Femur (tissue), 1 donor: Measurements from ENCODE around the gene TANGO6.
"Not testable (repeated sequence)": the region's sequence is repeated elsewhere in the genome, so short reads cannot be mapped to it uniquely, and the experiment has no call there.

ENCODE experiments used
- DNase-seq: peaks from one replicate; pipeline ENCODE4 v3.0.0-alpha.2; 2017

The TANGO6 gene

DNA sequence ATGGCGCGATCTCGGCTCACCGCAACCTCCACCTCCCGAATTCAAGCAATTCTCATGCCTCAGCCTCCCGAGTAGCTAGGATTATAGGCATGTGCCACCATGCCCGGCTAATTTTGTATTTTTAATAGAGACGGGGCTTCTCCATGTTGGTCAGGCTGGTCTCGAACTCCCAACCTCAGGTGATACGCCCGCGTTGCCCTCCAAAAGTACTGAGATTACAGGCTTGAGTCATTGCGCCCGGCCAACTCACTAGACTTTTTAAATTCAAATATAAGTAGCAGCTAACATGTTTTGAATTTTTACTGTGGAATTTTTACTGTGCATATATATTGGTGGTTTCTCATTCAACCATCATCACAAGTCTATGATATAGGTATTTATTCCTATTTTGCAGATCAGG is 281.6 kb downstream of the TANGO6 start:
- DNase-seq: not testable (repeated sequence)

DNA sequence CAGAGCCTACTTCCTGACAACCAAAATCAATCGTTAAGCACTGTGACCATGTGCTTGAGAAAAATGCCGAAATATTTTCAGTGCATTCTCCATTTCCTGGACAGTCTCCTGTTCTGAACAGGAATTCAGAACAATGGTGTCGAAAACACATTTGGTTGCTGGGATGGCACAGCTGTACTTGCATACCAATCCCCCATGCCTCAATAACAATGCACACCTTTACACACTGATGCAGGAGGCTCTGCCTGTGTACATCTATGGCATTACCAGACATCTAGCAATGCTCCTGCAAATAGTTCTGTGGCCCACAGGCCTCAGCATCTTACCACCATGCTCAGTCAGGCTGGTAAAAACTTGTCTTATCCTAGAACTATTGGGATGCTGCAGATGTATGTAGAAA is 282.9 kb downstream of the TANGO6 start:
- DNase-seq: no peak

DNA sequence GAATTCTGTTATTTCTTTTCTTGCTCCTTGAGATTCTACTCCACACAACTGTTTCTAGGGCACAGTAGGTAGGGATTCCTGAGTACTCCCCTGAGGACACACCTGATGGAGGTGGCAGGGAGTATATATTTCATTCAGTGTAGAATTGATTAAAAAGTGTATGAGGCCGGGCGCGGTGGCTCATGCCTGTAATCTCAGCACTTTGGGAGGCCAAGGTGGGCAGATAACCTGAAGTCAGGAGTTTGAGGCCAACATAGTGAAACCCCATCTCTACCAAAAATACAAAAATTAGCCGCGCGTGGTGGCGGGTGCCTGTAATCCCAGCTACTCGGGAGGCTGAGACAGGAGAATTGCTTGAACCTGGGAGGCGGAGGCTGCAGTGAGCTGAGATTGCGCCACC is 283.5 kb downstream of the TANGO6 start:
- not testable (repeated sequence) for DNase-seq

DNA sequence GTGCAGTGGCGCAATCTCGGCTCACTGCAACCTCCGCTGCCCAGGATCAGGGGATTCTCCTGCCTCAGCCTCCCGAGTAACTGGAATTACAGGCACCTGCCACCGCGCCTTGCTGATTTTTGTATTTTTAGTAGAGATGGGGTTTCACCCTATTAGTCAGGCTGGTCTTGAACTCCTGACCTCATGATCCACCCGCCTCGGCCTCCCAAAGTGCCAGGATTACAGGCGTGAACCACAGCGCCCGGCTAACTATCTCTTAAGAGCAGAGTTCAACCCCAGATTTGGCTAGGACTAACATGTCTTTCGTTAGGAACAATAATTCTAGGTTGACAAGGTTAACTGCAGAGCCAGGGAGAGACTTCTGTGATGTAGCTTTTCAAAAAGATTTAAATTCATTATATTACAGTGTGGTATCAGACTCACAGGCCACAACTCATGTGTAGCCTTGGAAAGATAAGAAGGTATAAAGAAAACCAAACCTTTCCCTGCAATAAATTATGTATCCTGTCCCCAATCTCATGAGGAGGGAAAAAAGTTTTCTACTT is 284.7 kb downstream of the TANGO6 start:
- no peak for DNase-seq

- DNase-seq: no peak
Observed at GRCh38 chr16:69130461-69130860, 287.1 kb downstream of the TANGO6 start.

DNA sequence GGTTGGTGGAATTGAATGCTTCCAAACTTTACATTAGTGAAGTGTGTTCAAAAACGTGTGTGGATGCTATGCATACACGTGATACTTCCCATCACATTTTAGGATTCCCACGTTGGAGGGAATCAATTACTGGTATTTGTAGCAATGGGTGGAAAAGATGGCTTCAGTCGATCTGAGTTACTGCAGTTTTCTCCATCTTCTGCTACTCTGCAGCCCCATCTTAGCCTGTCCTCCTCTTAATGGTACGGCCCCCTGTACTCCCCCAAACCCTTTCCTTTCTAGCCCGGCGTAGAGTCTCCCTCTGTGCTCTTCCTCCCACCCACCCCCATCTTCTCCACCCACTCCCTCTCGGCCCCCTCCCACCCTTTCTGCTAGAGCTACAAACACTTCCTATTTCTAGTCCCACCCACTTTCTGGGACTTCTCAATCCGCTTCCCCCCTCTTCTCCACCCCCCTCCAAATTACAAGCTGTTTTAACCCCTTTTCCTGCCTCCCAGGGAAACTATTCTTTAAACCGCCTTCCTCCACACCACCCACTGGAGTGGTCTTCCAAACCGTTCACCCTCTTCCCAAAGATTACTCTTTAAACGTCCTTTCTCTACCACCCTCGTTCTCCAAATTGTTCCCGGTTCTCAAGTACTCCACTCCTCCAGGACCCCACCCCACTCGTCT is 288.0 kb downstream of the TANGO6 start:
- peak; percentile 54 for DNase-seq

DNA sequence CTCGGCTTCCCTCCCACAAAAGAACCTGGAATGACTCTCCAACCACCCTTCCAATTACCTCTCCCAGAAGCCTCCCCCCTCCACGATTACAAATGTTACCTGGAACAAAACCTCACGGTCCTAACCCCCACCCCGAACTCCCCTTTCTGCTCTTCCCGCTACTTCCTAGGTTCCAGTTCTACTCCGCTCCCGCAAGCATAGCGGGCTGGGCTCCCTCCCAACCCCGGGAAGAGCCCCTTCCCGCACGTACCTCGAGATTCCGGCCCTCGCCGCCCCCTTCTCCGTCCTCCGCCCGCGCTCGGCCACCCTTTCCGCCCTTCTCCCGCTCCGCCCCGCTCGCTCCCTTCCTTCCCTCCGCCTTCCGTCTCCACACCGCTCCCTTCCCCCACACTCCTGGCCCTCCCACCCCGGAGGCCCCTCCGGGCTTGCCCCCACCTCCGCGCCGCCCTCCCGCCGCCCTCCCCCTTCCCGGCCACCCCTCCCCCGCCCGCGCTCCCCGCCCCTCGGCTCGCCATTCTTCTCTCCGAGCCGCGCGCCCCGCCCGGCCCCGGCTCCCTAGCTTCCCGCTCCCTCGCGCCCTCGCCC is 288.6 kb downstream of the TANGO6 start:
- DNase-seq: peak; percentile 92

- peak; percentile 92 for DNase-seq
Observed at GRCh38 chr16:69132424-69133252, 289.3 kb downstream of the TANGO6 start, which contains the start of the genes CHTF8 and UTP4. TSS of gene CHTF8 (minus strand) at chr16:69132588. CDS start at chr16:69121458, 11,130 bp downstream. TSS of gene UTP4 (plus strand) at chr16:69132649. CDS start at chr16:69133460, 811 bp downstream.

- DNase-seq: no peak
Observed at GRCh38 chr16:69133373-69133954, 290.1 kb downstream of the TANGO6 start.
